K562 (cell line): ENCODE data around the gene HMBS. TPM values are rescaled to one million over a fixed set of nuclear protein-coding genes. Genes with fewer than 3 reads are reported as not detected.
A peak's percentile ranks its signal among the peaks of the same experiment; 100 is the strongest.

Experiments used
- ARID4B ChIP-seq: sonication (generic); formaldehyde crosslinking; IDR thresholded peaks from 2 replicates; pipeline ENCODE4 v1.8.0; 2022; ENCODE audit warnings: mild to moderate bottlenecking, missing genetic modification reagents
- ATF4 ChIP-seq: fragments of 450-650 bp; formaldehyde crosslinking; IDR thresholded peaks from 2 replicates; pipeline ENCODE4 v1.4.0; 2022; ENCODE audit warnings: mild to moderate bottlenecking, moderate library complexity
- CCAR2 ChIP-seq: fragments of 200-400 bp; formaldehyde crosslinking; IDR thresholded peaks from 2 replicates; pipeline ENCODE4 v1.6.1; 2017; ENCODE audit warnings: mild to moderate bottlenecking, low read depth, low read length
- ID3 ChIP-seq, 2 experiments: fragments of 250-450 bp in 1 of 2; fragments of 450-650 bp in 1 of 2; sonication (Bioruptor Pico) in 1 of 2; IDR thresholded peaks; 2 replicates each; pipeline versions ENCODE4 v1.6.1 to v1.8.0; 2016 to 2021; ENCODE audit warnings: mild to moderate bottlenecking in 2 of 2, moderate library complexity in 2 of 2, missing compliant biosample characterization in 1 of 2, missing genetic modification characterization in 1 of 2
- ILF3 ChIP-seq: fragments of 450-650 bp; IDR thresholded peaks from 2 replicates; pipeline ENCODE4 v1.6.1; 2018; ENCODE audit warnings: antibody characterized with exemption, mild to moderate bottlenecking, moderate library complexity, borderline replicate concordance
- KDM1A ChIP-seq, 2 experiments: fragments of 450-650 bp; IDR thresholded peaks; 2 replicates each; pipeline ENCODE4 v1.6.1; 2016; ENCODE audit warnings: mild to moderate bottlenecking in 2 of 2
- MCM7 ChIP-seq, 2 experiments: fragments of 450-650 bp; IDR thresholded peaks; 2 replicates each; pipeline ENCODE4 v1.6.1; 2016 to 2018
- STAG1 ChIP-seq: sonication (generic); formaldehyde crosslinking; IDR thresholded peaks from 2 replicates; pipeline ENCODE4 v1.5.0; 2020; ENCODE audit warnings: missing genetic modification reagents, borderline replicate concordance
- STAT5B ChIP-seq: fragments of 250-450 bp; sonication (Bioruptor Pico); IDR thresholded peaks from 2 replicates; pipeline ENCODE4 v1.8.0; 2021; ENCODE audit warnings: mild to moderate bottlenecking, inconsistent platforms
- TFAP4 ChIP-seq: sonication (generic); formaldehyde crosslinking; IDR thresholded peaks from 2 replicates; pipeline ENCODE4 v1.8.0; 2022; ENCODE audit warnings: missing genetic modification reagents, mild to moderate bottlenecking, moderate library complexity, borderline replicate concordance
- ZFPM2 ChIP-seq: fragments of 250-450 bp; sonication (Bioruptor Pico); IDR thresholded peaks from 2 replicates; pipeline ENCODE4 v1.5.1; 2022; ENCODE audit warnings: mild to moderate bottlenecking
- ZNF12 ChIP-seq: sonication (generic); formaldehyde crosslinking; IDR thresholded peaks from 2 replicates; pipeline ENCODE4 v1.4.0; 2020; ENCODE audit warnings: mild to moderate bottlenecking, missing genetic modification reagents
- ZNF282 ChIP-seq: sonication (generic); formaldehyde crosslinking; IDR thresholded peaks from 2 replicates; pipeline ENCODE4 v1.8.1; 2023; ENCODE audit warnings: missing genetic modification reagents
- ZNF324 ChIP-seq: fragments of 250-450 bp; sonication (Bioruptor Pico); IDR thresholded peaks from 2 replicates; pipeline ENCODE4 v1.4.0; 2020; ENCODE audit warnings: mild to moderate bottlenecking
- ZNF449 ChIP-seq: fragments of 250-450 bp; sonication (Bioruptor Pico); IDR thresholded peaks from 2 replicates; pipeline ENCODE4 v1.8.0; 2022; ENCODE audit warnings: moderate library complexity, mild to moderate bottlenecking, inconsistent platforms
- ZNF507 ChIP-seq: conservative IDR thresholded peaks from 2 replicates; pipeline ENCODE4 v1.6.1; 2017; ENCODE audit warnings: missing genetic modification characterization, missing compliant biosample characterization
- ZNF644 ChIP-seq: fragments of 200-800 bp; sonication (Bioruptor generic); IDR thresholded peaks from 2 replicates; pipeline ENCODE4 v1.6.1; 2016; ENCODE audit warnings: low read depth, missing genetic modification characterization, missing compliant biosample characterization
- ZNF655 ChIP-seq: fragments of 250-450 bp; sonication (Bioruptor Pico); IDR thresholded peaks from 2 replicates; pipeline ENCODE4 v1.5.0; 2021
- ZNF699 ChIP-seq: fragments of 250-450 bp; sonication (Bioruptor Pico); IDR thresholded peaks from 2 replicates; pipeline ENCODE4 v1.8.0; 2021; ENCODE audit warnings: mild to moderate bottlenecking, moderate library complexity; ENCODE audit not compliant: insufficient replicate concordance
- polyA plus RNA-seq, 8 experiments: library from polyadenylated mRNA; depleted of rRNA in 4 of 8; stranded (reverse) in 5 of 8; unstranded in 3 of 8; fragments of >200 nt; fragmentation: Nextera tagmentation in 2 of 8; fragmentation: Illumina TruSeq in 1 of 8; extraction: Ambion mirVana in 2 of 8; extraction: Trizol in 1 of 8; gene quantifications; 2 replicates each; pipeline versions ENCODE4 v1.2.1 to v1.2.3, GENCODE V29; 2011 to 2014; ENCODE audit warnings: inconsistent platforms in 1 of 8, missing spikeins in 1 of 8
- total RNA-seq, 7 experiments: library from RNA; depleted of rRNA in 6 of 7; stranded (reverse); fragments of >200 nt in 6 of 7; fragmentation: Illumina TruSeq in 2 of 7; extraction: Trizol in 2 of 7; gene quantifications; 2 replicates each; pipeline versions ENCODE4 v1.2.1 to v1.2.3, GENCODE V29; 2011 to 2021; ENCODE audit warnings: low replicate concordance in 1 of 7

HMBS gene
- total and polyA plus RNA-seq, 9 of the 15 experiments (the other 6 are each of a cell fraction or from before 2014, with no cell fraction given) = 56.9 to 385 (median 286) TPM

DNA sequence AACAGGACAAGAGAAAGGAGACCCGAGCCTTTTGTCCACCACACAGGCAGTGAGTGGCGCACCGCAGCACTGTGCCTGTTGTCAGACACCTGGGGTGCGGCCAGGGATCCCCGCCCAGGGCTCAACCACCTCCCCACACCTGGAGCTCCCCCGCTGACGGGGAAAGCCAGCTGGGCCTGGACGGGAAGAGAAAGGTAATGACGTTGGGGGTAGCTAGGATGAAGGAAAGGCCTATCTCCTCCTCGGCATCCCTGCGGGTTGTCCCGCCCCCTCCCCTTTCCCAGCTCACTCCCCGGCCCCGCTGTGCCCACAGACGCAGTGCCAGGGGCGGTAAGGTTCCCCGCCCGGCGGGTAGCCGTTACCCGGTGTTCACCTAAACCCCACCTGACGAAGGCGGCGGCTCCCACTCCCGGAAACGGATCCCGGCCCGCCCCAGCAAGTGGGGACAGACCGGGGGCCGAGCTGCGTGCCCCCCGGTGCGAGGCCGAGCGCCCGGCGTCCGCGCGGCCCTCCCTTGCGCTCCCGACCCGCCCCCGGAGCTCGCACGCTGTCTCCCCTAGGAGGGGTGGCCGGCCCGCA, 28.2 kb upstream of the HMBS start (continued):
- TF ChIP-seq ARID4B (CRISPR knock-in tag) (peak; percentile 51), ZNF507 (tag) (no peak), ZNF12 (no peak), ZFPM2 (CRISPR knock-in tag) (no peak), ZNF699 (CRISPR knock-in tag) (no peak), ZNF324 (CRISPR knock-in tag) (0 out of 2 replicates have a peak, but pooled peaks have one; percentile 28), ZNF282 (CRISPR knock-in tag) (no peak), MCM7 (IDR thresholded peaks at IDR 0.05) (no peak), CCAR2 (no peak), ZNF449 (CRISPR knock-in tag) (no peak), KDM1A (IDR thresholded peaks at IDR 0.05) (no peak), ATF4 (CRISPR knock-in tag) (no peak), STAG1 (CRISPR knock-in tag) (no peak), STAT5B (CRISPR knock-in tag) (no peak), ZNF655 (no peak), ZNF644 (no peak), ID3 (CRISPR knock-in tag; IDR thresholded peaks at IDR 0.05) (no peak), ID3 (tag; IDR thresholded peaks at IDR 0.05) (0 out of 2 replicates have a peak, but pooled peaks have one; percentile 17), TFAP4 (CRISPR knock-in tag) (peak; percentile 54), ILF3 (peak; percentile 65; the same call in 1 of the 2 replicates)
